GM18861 (cell line): ENCODE data around the gene COX4I1.
A peak's percentile ranks its signal among the peaks of the same experiment; 100 is the strongest.
"Not testable (repeated sequence)": the region's sequence is repeated elsewhere in the genome, so short reads cannot be mapped to it uniquely, and the experiment has no call there.

Experiments used
- ATAC-seq: cut with Tn5 transposase; IDR thresholded peaks from one replicate; pipeline ENCODE4 v1.9.1; 2021; ENCODE audit not compliant: unreplicated experiment

Gene COX4I1

GRCh38 chr16:85798901-85799496 is 496 bp upstream of the COX4I1 start:
- peak; percentile 20 for ATAC-seq

- ATAC-seq, result no peak
These were observed 800 bp downstream of the COX4I1 start for GRCh38 chr16:85800321-85800669.

- no peak for ATAC-seq
These were observed 4.1 kb downstream of the COX4I1 start for GRCh38 chr16:85803570-85803969.

- no peak for ATAC-seq
These were observed 6.0 kb downstream of the COX4I1 start for GRCh38 chr16:85805442-85806045.

GRCh38 chr16:85806539-85806938 is 7.0 kb downstream of the COX4I1 start:
- ATAC-seq, result no peak

GRCh38 chr16:85807340-85807739 is 7.8 kb downstream of the COX4I1 start:
- not testable (repeated sequence) for ATAC-seq

GRCh38 chr16:85808104-85808503 is 8.6 kb downstream of the COX4I1 start:
- ATAC-seq, result not testable (repeated sequence)

GRCh38 chr16:85808926-85809325 is 9.4 kb downstream of the COX4I1 start:
- no peak for ATAC-seq

GRCh38 chr16:85809645-85810044 is 10.2 kb downstream of the COX4I1 start:
- ATAC-seq, result no peak

- ATAC-seq, result no peak
These were observed 10.7 kb downstream of the COX4I1 start for GRCh38 chr16:85810097-85810741.

- ATAC-seq, result no peak
These were observed 11.2 kb downstream of the COX4I1 start for GRCh38 chr16:85810742-85811115.

GRCh38 chr16:85812031-85812807 is 12.7 kb downstream of the COX4I1 start:
- no peak for ATAC-seq

- ATAC-seq, result no peak
These were observed 13.6 kb downstream of the COX4I1 start for GRCh38 chr16:85812811-85813700.

- ATAC-seq, result no peak
These were observed 16.7 kb downstream of the COX4I1 start for GRCh38 chr16:85816159-85816558.

- ATAC-seq, result not testable (repeated sequence)
These were observed 17.7 kb downstream of the COX4I1 start for GRCh38 chr16:85817195-85817594.

- ATAC-seq, result no peak
These were observed 19.8 kb downstream of the COX4I1 start for GRCh38 chr16:85819245-85819644.

GRCh38 chr16:85819771-85820170 is 20.3 kb downstream of the COX4I1 start:
- ATAC-seq, result no peak

GRCh38 chr16:85820604-85821372 is 21.3 kb downstream of the COX4I1 start:
- no peak for ATAC-seq

- peak; percentile 77 for ATAC-seq
These were observed 22.1 kb downstream of the COX4I1 start for GRCh38 chr16:85821390-85822135.
